Neural progenitor cell (in vitro differentiated cells): ENCODE data around the gene TC2N.

Source experiments
- EZH2 ChIP-seq: fragments of 200-600 bp; sonication (generic); IDR thresholded peaks from 2 replicates; pipeline ENCODE4 v1.6.1; 2017; ENCODE audit warnings: antibody characterized with exemption, mild to moderate bottlenecking, moderate library complexity
- TF ChIP-seq, protein P1 (sequence below): fragments of 200-600 bp; sonication (generic); IDR thresholded peaks from 2 replicates; pipeline ENCODE4 v1.5.1; 2017; ENCODE audit warnings: antibody characterized with exemption, mild to moderate bottlenecking

DNA sequence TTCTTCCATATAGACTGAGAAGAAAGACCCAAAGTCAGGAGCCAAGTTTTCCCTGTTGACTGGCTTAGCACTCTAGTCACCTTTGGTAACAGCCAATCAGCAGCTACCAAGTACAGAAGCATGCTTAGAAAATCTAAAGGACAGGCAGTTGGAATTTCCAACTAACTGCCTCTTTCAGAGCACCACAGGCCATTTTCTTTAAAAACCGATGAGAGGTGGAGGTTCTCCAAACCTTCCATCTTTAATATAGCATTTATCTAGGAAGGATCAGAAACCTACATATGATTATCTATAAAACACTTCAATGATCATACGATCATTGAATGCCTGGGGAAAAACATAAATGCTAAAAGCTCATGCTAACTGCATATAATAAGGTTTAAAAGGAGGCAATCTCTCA is 135.3 kb downstream of the TC2N start, which contains the start of gene CATSPERB:
- TF ChIP-seq, protein P1, sequence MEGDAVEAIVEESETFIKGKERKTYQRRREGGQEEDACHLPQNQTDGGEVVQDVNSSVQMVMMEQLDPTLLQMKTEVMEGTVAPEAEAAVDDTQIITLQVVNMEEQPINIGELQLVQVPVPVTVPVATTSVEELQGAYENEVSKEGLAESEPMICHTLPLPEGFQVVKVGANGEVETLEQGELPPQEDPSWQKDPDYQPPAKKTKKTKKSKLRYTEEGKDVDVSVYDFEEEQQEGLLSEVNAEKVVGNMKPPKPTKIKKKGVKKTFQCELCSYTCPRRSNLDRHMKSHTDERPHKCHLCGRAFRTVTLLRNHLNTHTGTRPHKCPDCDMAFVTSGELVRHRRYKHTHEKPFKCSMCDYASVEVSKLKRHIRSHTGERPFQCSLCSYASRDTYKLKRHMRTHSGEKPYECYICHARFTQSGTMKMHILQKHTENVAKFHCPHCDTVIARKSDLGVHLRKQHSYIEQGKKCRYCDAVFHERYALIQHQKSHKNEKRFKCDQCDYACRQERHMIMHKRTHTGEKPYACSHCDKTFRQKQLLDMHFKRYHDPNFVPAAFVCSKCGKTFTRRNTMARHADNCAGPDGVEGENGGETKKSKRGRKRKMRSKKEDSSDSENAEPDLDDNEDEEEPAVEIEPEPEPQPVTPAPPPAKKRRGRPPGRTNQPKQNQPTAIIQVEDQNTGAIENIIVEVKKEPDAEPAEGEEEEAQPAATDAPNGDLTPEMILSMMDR = no peak
- TF ChIP-seq EZH2 = no peak
